Large intestine (tissue), 3 donors: ENCODE measurements around the gene PHETA1. TPM values are rescaled to one million over a fixed set of nuclear protein-coding genes. Genes with fewer than 3 reads are reported as not detected.

Experiments
- DNase-seq, 2 donors: peaks; one replicate each; pipeline versions ENCODE4 v3.0.0 to v3.0.0-alpha.2; 2013
- H3K27ac ChIP-seq: one replicate; pipeline ENCODE4 v1.5.1; 2013; ENCODE audit warnings: low read length
- H3K27me3 ChIP-seq: 2 replicates; pipeline ENCODE4 v1.6.1; 2013; ENCODE audit warnings: low read length; ENCODE audit not compliant: control insufficient read depth, insufficient read depth
- H3K36me3 ChIP-seq: 2 replicates; pipeline ENCODE4 v1.6.1; 2013; ENCODE audit warnings: low read length; ENCODE audit not compliant: control insufficient read depth, insufficient read depth
- H3K4me1 ChIP-seq: one replicate; pipeline ENCODE4 v1.6.1; 2013; ENCODE audit warnings: low read length; ENCODE audit not compliant: control insufficient read depth, insufficient read depth
- H3K4me3 ChIP-seq: one replicate; pipeline ENCODE4 v1.5.1; 2013; ENCODE audit warnings: low read length
- H3K9me3 ChIP-seq: one replicate; pipeline ENCODE4 v1.6.1; 2013; ENCODE audit warnings: mild to moderate bottlenecking, low read depth, low read length, moderate library complexity; ENCODE audit not compliant: control insufficient read depth
- WGBS: methylation state at CpG from one replicate; pipeline ENCODE4 v1.1.5; 2013; ENCODE audit warnings: low lambda C conversion rate; ENCODE audit not compliant: insufficient coverage; 5-methylcytosine and 5-hydroxymethylcytosine counted together
- polyA plus RNA-seq: library from polyadenylated mRNA; unstranded; fragments of 120-200 nt; gene quantifications from one replicate; pipeline ENCODE4 v1.2.1, GENCODE V29; 2013

The PHETA1 gene
- polyA plus RNA-seq, 1 donor, result 85.8 TPM

DNA sequence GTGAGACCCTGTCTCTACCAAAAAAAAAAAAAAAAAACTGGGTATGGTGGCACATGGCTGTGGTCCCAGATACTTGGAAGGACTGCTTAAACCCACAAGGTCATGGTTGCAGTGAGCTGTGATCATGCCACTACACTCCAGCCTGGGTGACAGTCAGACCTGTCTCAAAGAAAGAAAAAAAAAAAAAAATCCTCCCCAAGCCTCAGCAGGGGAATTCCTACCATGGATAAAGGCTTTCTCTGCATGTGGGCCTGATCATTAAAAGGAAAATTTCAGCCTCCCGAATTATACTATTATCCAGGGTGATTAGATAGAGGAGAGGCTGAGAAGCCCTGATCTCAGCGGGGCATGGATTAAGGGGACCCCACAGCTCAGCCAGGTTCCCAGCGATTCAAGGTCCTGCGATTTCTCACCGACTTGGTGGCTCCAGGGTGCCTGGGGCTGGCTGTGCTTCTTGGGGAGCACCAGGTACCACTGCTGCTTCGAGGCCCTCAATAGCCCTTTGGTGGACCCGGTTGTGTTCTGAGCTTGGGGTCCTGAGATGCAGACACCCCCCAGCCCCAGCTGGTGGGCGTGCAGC, 42.4 kb upstream of the PHETA1 start:
- Histone ChIP-seq H3K36me3 (no peaks in the 10 kb centered on the region), H3K27ac (no peak overlapping the region), H3K9me3 (peaks cover 2% of the 10 kb centered on the region), H3K4me3 (no peak overlapping the region), H3K4me1 (peaks cover 9% of the 10 kb centered on the region), H3K27me3 (peaks cover 4% of the 10 kb centered on the region)
- WGBS, result no CpG with 5 or more reads among the region's 8 CpGs
- no peak for DNase-seq

DNA sequence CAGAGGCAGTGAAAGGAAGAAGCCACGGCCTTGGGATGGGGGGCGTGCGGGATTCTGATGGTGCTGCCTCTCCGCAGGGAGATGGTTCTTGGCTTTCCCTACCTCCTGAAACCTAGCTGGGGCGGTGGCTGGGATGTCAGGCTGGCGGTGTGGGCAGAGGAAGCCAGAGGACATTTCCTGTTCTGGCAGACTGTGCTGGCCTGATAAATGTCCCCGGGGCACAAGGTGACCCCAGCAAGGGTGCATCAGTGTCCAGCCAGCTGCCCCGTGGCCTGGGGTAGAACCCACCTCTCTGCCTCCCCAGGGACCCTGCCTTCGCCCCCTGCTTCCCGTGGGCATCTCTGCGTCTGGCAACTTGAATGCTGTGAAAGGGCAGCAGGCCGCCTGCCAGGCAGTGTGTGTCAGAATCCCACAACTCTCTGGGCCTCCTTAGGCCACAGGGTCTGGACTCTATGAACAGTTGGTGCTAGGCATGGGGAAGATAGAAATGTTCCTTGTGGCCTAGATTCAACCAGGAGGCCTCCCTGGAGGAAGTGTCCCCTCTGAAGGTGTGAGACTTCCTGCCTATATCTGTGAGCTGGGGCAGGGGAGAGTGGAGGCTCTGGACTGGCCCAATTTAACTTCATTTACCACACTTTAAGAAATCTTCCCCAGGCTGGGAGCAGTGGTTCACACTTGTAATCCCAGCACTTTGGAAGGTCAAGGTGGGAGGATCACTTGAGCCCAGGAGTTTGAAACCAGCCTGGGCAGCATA, 41.7 kb upstream of the PHETA1 start:
- Histone ChIP-seq H3K4me3 (no peak overlapping the region), H3K27ac (no peak overlapping the region)
- no CpG with 5 or more reads among the region's 12 CpGs for WGBS

DNA sequence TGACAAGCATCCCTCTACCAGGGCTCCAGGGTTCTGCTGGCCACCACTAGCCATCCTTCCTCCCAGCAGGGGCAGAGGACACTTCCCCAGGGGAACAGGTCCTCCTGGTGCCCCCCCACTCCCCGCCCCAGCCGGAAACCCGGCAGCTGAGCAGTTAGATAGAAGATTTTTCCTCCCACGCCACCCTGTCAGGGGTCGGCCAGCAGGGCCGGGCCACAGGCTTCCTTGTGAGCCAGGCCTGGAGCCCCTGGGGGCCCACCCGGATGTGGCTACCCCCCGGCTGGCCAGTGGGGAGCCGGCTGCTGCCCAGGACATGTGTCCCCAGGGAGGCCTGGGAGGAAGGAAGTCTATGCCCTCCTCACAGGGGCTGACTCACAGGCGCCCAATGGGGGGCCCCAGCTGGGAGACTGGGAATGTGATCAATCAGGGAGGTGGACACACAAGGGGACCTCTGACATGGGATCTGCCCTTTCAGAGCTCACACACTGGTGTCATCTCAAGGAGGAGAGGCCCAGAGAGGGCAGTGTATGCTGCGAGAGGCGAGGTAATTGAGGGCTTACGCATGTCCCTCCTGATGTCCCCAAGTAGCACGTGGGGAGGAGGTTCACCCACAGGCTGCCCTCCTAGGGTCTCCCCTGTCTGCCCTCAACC, 41.0 kb upstream of the PHETA1 start:
- 80% methylated on average over 2 of the region's 14 CpGs for WGBS
- Histone ChIP-seq H3K4me1 (peaks cover 10% of the 10 kb centered on the region), H3K9me3 (peaks cover 2% of the 10 kb centered on the region), H3K27me3 (peaks cover 4% of the 10 kb centered on the region), H3K4me3 (peak overlapping the region; percentile 6), H3K27ac (no peak overlapping the region), H3K36me3 (no peaks in the 10 kb centered on the region)
- no peak for DNase-seq

More for the DNA sequence above, 41.7 kb upstream of the PHETA1 start:
- Histone ChIP-seq H3K36me3 (no peaks in the 10 kb centered on the region), H3K9me3 (peaks cover 2% of the 10 kb centered on the region), H3K4me1 (peaks cover 10% of the 10 kb centered on the region), H3K27me3 (peaks cover 4% of the 10 kb centered on the region)
- no peak for DNase-seq

DNA sequence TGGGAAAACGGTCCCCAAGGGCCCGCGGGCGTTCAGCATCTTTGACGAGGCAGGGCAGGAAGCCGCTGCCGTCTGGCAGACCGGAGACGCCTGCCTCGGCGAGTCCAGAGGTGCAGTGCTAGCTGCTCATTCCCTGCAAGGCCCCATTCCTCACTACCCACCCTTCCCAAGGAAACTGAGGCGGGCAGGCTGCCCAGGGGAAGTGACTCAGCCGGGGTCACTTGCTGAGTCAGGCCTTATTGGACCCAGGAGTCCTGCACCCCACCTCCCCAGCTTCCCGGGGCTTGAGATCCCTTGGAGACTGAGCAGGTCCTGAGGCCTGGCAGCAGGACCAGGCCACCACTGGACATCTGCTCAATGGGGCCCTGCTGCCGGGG, 40.5 kb upstream of the PHETA1 start:
- Histone ChIP-seq H3K27ac (no peak overlapping the region), H3K4me3 (peak overlapping the region; percentile 6), H3K27me3 (peaks cover 4% of the 10 kb centered on the region), H3K9me3 (peaks cover 2% of the 10 kb centered on the region), H3K4me1 (peaks cover 14% of the 10 kb centered on the region), H3K36me3 (no peaks in the 10 kb centered on the region)
- WGBS, result no CpG with 5 or more reads among the region's 15 CpGs
- no peak for DNase-seq

DNA sequence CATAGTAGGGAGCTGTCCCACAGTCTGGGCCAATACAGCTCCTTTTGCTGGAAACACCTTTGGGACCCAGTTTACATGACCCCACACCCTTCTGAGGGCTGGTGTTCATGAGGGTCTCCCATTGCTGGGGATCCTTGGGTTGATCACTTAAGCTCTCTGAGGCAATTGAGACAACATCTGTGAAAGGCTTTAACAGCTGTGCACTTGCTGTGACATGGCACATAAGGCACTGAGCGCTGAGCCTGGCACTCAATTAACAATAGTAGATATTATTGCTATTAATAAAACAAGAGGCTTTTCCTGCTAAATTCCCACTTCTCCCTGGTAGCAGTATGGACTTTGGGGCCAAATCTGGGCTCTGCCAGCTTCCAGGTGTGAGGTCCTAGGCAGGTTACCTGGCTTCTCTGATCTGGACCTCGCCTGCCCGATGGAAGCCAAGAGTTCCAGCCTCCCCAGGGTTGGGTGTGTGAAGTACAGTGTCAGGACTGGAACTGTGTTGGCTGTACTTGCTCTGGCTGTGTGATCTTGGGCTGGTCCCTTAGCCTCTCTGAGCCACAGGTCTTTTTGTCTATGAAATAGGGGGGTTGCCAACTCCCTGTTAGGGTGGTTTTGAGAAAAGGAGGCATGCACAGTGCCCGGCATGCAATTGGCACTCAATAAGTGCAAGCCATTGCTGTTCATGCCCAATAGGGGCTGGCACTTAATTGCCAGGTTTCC, 39.9 kb upstream of the PHETA1 start:
- H3K4me1 ChIP-seq, result peaks cover 15% of the 10 kb centered on the region
- H3K27me3 ChIP-seq, result peaks cover 4% of the 10 kb centered on the region
- DNase-seq, result no peak
- H3K27ac ChIP-seq, result no peak overlapping the region
- H3K36me3 ChIP-seq, result no peaks in the 10 kb centered on the region
- H3K4me3 ChIP-seq, result peak overlapping the region; percentile 10
- WGBS, result no CpG with 5 or more reads among the region's 4 CpGs
- peaks cover 2% of the 10 kb centered on the region for H3K9me3 ChIP-seq

DNA sequence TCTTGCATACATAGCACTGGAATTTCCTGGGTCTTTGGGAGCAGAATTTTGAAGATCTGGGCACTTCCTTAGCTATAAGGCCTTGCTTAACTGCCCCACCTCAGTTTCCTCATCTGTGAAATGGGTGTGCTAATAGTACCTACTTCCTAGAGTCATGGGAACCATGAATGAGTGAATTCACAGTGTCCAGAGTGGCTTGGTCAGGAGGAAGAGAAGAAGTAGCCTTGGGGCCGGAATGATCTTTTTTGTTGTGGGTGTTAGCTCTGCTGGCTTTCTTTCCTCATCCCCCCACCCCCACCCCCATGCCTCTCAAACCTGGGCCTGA, 39.2 kb upstream of the PHETA1 start:
- peaks cover 4% of the 10 kb centered on the region for H3K27me3 ChIP-seq
- WGBS, result no CpG with 5 or more reads among the region's 1 CpG
- peak overlapping the region; percentile 76 for H3K4me3 ChIP-seq
- no peak overlapping the region for H3K27ac ChIP-seq
- peaks cover 14% of the 10 kb centered on the region for H3K4me1 ChIP-seq
- DNase-seq, result no peak
- H3K9me3 ChIP-seq, result peaks cover 2% of the 10 kb centered on the region
- H3K36me3 ChIP-seq, result no peaks in the 10 kb centered on the region

DNA sequence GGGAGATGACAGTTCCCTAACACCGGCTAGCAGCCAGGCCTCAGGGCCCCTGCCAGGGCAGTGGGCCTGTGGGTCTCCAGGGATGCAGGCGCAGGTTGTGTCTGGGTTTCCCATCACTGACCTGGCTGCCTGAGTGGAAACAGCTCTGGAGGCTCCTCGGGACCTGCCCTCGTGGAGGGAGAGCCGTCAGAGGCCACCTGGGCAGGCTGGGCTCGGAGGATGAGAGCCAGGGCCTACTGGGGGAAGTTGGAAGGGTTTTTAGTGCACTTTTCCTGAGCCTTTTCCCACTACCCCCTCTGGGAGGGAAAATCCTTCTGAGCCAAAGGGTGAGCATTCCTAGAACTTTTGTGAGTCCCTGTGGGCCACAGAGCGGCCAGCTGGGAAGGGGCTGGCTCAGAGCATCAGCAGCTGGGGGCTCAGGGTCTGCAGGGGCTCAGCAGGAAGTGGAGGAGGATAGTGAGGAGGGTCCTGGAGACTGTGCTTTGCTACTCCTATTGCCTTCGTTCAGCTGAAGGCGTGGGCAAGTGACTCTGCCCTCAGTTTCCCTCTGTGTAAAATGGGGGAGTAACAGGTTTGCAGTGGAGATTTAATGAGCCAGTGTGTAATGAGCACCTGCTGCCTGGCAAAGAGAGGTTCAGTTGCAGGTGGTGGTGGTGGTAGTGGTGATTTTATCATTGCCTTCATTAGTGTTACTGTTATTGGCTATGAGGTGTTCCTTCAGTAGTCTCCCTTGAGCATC, 38.7 kb upstream of the PHETA1 start:
- Histone ChIP-seq H3K9me3 (peaks cover 2% of the 10 kb centered on the region), H3K4me3 (peak overlapping the region; percentile 76), H3K4me1 (peaks cover 14% of the 10 kb centered on the region), H3K27me3 (peaks cover 4% of the 10 kb centered on the region), H3K36me3 (no peaks in the 10 kb centered on the region), H3K27ac (peak overlapping the region; percentile 47)
- no peak for DNase-seq
- 100% methylated on average over 1 of the region's 9 CpGs for WGBS

- peaks cover 4% of the 10 kb centered on the region for H3K27me3 ChIP-seq
- peak in 1 of 2 donors; percentile 32 for DNase-seq
- peaks cover 2% of the 10 kb centered on the region for H3K9me3 ChIP-seq
- H3K27ac ChIP-seq, result peak overlapping the region; percentile 47
- peaks cover 14% of the 10 kb centered on the region for H3K4me1 ChIP-seq
- peak overlapping the region; percentile 76 for H3K4me3 ChIP-seq
- H3K36me3 ChIP-seq, result no peaks in the 10 kb centered on the region
- no CpG with 5 or more reads among the region's 34 CpGs for WGBS
These were observed 37.8 kb upstream of the PHETA1 start for GRCh38 chr12:111406474-111407376.

DNA sequence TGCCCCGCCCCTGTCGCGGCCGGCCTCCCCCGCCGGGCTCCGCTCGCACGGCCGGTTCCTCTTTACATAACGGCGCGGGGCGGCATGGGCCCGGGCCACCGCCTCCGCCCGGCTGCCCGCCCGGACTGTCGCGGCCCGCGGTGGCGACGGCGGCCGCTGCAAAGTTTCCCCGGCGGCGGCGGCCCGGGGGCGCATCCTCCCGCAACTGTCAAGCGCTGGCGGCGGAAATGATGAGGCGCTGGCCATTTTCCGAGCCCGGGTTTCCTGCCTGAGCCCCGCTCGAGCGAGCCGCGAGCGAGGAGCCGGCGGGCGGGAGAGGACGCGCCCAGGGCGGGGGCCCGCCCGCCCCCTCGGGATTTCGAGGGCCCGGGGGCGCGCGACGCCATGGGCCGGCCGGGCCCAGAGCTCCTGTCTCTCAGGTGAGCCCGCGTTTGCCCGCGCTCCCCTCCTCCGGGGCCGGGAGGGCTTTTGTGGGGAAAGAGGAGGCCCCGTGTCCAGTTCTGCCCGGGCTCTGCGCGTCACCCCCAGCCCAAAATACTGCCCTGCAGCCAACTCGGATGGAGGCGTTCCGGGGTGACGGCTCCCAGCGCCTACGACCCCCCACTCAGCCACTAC, 37.1 kb upstream of the PHETA1 start, which contains the start of gene SH2B3:
Gene SH2B3, plus strand, starts transcription at position 65 of the 615 bp plus-strand sequence. CDS start 12,223 bp downstream, outside the sequence.
- H3K4me1 ChIP-seq, result peaks cover 14% of the 10 kb centered on the region

More for the DNA sequence above, 37.1 kb upstream of the PHETA1 start, which contains the start of gene SH2B3:
- Histone ChIP-seq H3K9me3 (peaks cover 2% of the 10 kb centered on the region), H3K4me3 (peak within 1 kb of the TSS; percentile 76), H3K27me3 (peaks cover 4% of the 10 kb centered on the region), H3K36me3 (no peaks in the 10 kb centered on the region), H3K27ac (peak within 1 kb of the TSS; percentile 35)
- DNase-seq, result no peak
- WGBS, result no CpG with 5 or more reads among the region's 80 CpGs
